Spleen (tissue), 11 donors: ENCODE results near the gene GBX1. TPM values are rescaled to one million over a fixed set of nuclear protein-coding genes. Genes with fewer than 3 reads are reported as not detected.

Experiments
- DNase-seq: peaks from one replicate; pipeline ENCODE4 v3.0.0-alpha.2; 2020
- H3K27ac ChIP-seq, 8 donors: fragments of 200-600 bp; sonication (generic) in 7 of 8; 1 replicate in 4 of 8; 2 replicates in 4 of 8; pipeline versions ENCODE4 v1.5.0 to v1.8.0; 2016 to 2021; ENCODE audit warnings: inconsistent platforms in 4 of 8, mild to moderate bottlenecking in 4 of 8, moderate library complexity in 1 of 8
- H3K27me3 ChIP-seq, 7 donors: fragments of 200-600 bp; sonication (generic) in 6 of 7; replicated peaks in 1 of 7; 1 replicate in 4 of 7; 2 replicates in 3 of 7; pipeline versions ENCODE4 v1.5.0 to v1.8.0; 2016 to 2021; ENCODE audit warnings: inconsistent platforms in 3 of 7, mild to moderate bottlenecking in 1 of 7
- H3K36me3 ChIP-seq, 6 donors: fragments of 200-600 bp; sonication (generic) in 5 of 6; 1 replicate in 4 of 6; 2 replicates in 2 of 6; pipeline versions ENCODE4 v1.5.0 to v1.8.0; 2016 to 2021; ENCODE audit warnings: inconsistent platforms in 2 of 6
- H3K4me1 ChIP-seq, 6 donors: fragments of 200-600 bp; sonication (generic) in 5 of 6; 1 replicate in 3 of 6; 2 replicates in 3 of 6; pipeline versions ENCODE4 v1.5.0 to v1.8.0; 2016 to 2021; ENCODE audit warnings: inconsistent platforms in 3 of 6
- H3K4me3 ChIP-seq, 8 donors: fragments of 200-600 bp; sonication (generic) in 7 of 8; 1 replicate in 4 of 8; 2 replicates in 4 of 8; pipeline versions ENCODE4 v1.5.0 to v1.8.0; 2016 to 2021; ENCODE audit warnings: inconsistent platforms in 4 of 8, mild to moderate bottlenecking in 4 of 8, moderate library complexity in 2 of 8
- H3K9me3 ChIP-seq, 8 donors: fragments of 200-600 bp; sonication (generic) in 7 of 8; 1 replicate in 4 of 8; 2 replicates in 4 of 8; pipeline versions ENCODE4 v1.5.0 to v1.8.0; 2016 to 2021; ENCODE audit warnings: inconsistent platforms in 4 of 8
- POLR2A ChIP-seq, 3 donors: fragments of 450-650 bp; IDR thresholded peaks; one replicate each; pipeline ENCODE4 v1.5.1; 2017; ENCODE audit warnings: antibody characterized with exemption in 3 of 3, mild to moderate bottlenecking in 1 of 3
- POLR2AphosphoS5 ChIP-seq, 3 donors: sonication (generic); formaldehyde crosslinking; IDR thresholded peaks; one replicate each; pipeline ENCODE4 v1.5.1; 2017; ENCODE audit warnings: antibody characterized with exemption in 3 of 3
- WGBS, 5 donors: extraction: QIAGEN DNeasy Blood & Tissue Kit in 3 of 5; methylation state at CpG; one replicate each; pipeline versions ENCODE4 v1.1.5 to v1.1.7; 2013 to 2018; 5-methylcytosine and 5-hydroxymethylcytosine counted together
- intact Hi-C: fragments of 100-400 bp; cut with DNase I; formaldehyde crosslinking; loops from one replicate; pipeline ENCODE4 v1.15.0; 2023; ENCODE audit warnings: low total_unique reads
- polyA plus RNA-seq, 3 donors: library from polyadenylated mRNA; stranded (reverse); fragments of 200-250 nt; gene quantifications; one replicate each; pipeline ENCODE4 v1.2.1, GENCODE V29; 2013
- total RNA-seq, 7 donors: library from RNA; depleted of rRNA in 3 of 7; stranded (reverse); fragments of >200 nt in 3 of 7; fragmentation: NEBNext Ultra II Directional in 4 of 7; extraction: Animal tissue kit (Norgen Biotek cat#: 25700) in 4 of 7; gene quantifications; one replicate each; pipeline versions ENCODE4 v1.1.0 to v1.2.1, GENCODE V29; 2016 to 2021
- TF ChIP-seq, protein P1 (sequence below), 11 experiments: fragments of 200-600 bp in 7 of 11; fragments of 450-650 bp in 4 of 11; sonication (generic) in 4 of 11; IDR thresholded peaks in 8 of 11; conservative IDR thresholded peaks in 3 of 11; 1 replicate in 7 of 11; 2 replicates in 4 of 11; pipeline versions ENCODE4 v1.4.0 to v1.8.0; 2016 to 2021; ENCODE audit warnings: antibody characterized with exemption in 11 of 11, inconsistent platforms in 4 of 11, mild to moderate bottlenecking in 1 of 11
- donor health status: healthy with polysubstance abuse.
- donor health status: DM: no; HTN: no; CAD: no; lungs with moderate emphysema.
- donor health status: DM: no; HTN: no; CAD: no.
- donor health status: Bipolar disorder and iron deficiency.
- donor health status: healthy.
- donor health status: DM: no; HTN: no; CAD: no.
- donor health status: DM: yes; HTN: yes; CAD: no.

The GBX1 gene
- total and polyA plus RNA-seq, 10 donors: not detected

GRCh38 chr7:151132461-151133205 lies 34.9 kb downstream of the GBX1 start:
- intact Hi-C loops: no loop called here

DNA sequence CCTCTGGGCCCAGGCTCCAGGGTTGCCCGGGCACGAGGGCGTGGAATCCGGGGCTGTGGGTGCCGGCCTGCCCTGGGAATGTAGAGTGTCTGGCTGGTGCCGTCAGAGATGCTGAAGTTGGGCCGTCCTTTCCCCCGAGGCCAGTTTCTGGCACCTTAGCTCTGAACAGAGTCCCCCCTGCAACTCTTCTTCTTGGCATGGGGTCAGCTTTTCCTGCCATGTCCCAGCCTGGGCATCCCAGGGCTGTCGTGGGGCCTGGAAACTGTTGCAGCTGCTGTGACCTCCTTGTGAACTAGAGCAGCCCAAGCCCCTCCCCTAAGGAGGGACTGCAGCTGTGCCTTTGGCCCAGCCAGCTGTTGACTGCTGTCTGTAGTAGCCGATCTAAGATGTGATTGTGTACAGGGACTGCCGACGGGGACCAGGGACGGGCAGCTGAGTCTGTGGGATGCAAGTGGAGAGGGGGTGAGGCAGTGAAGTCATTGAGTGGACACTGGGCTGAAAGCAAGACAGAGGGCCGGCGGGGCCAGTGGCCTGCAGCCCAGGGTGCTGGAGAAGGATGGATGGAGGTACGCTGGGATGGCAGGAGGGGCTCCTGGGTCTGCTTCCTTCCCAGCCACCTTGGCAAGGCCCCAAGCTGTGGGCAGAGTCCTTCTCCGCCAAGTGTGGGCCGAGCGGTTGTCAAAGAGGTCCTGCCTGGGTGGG lies 35.8 kb downstream of the GBX1 start:
- Histone ChIP-seq H3K36me3 (peaks cover 0 to 98% (median 69%) of the 10 kb centered on the region in 6 donors), H3K27me3 (no peaks in the 10 kb centered on the region), H3K4me3 (no peak overlapping the region), H3K27ac (no peak overlapping the region), H3K4me1 (peaks cover 0 to 11% (median 2%) of the 10 kb centered on the region in 6 donors), H3K9me3 (no peaks in the 10 kb centered on the region)
- intact Hi-C loops: no loop called here
- WGBS, 5 donors: 81 to 84% (median 81%) methylated on average over 18 to 19 of the region's 19 CpGs
- TF ChIP-seq, protein P1, sequence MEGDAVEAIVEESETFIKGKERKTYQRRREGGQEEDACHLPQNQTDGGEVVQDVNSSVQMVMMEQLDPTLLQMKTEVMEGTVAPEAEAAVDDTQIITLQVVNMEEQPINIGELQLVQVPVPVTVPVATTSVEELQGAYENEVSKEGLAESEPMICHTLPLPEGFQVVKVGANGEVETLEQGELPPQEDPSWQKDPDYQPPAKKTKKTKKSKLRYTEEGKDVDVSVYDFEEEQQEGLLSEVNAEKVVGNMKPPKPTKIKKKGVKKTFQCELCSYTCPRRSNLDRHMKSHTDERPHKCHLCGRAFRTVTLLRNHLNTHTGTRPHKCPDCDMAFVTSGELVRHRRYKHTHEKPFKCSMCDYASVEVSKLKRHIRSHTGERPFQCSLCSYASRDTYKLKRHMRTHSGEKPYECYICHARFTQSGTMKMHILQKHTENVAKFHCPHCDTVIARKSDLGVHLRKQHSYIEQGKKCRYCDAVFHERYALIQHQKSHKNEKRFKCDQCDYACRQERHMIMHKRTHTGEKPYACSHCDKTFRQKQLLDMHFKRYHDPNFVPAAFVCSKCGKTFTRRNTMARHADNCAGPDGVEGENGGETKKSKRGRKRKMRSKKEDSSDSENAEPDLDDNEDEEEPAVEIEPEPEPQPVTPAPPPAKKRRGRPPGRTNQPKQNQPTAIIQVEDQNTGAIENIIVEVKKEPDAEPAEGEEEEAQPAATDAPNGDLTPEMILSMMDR (IDR thresholded peaks at IDR 0.05 in 8 of 11, conservative IDR thresholded peaks at IDR 0.05 in 3 of 11): no peak
- no peak for TF ChIP-seq POLR2A (IDR thresholded peaks at IDR 0.05)
- peak in 2 of 3 donors; percentile 21 to 48 for TF ChIP-seq POLR2AphosphoS5 (IDR thresholded peaks at IDR 0.05)
- DNase-seq: no peak

More at GRCh38 chr7:151132461-151133205, 34.9 kb downstream of the GBX1 start:
- no peak overlapping the region for H3K27ac ChIP-seq
- no peaks in the 10 kb centered on the region for H3K27me3 ChIP-seq
- WGBS, 5 donors: 91 to 96% (median 94%) methylated on average over 18 to 21 of the region's 21 CpGs
- H3K36me3 ChIP-seq: peaks cover 0 to 100% (median 69%) of the 10 kb centered on the region in 6 donors
- no peak for DNase-seq
- no peaks in the 10 kb centered on the region for H3K9me3 ChIP-seq
- H3K4me1 ChIP-seq: peaks cover 0 to 11% (median 2%) of the 10 kb centered on the region in 6 donors
- no peak overlapping the region for H3K4me3 ChIP-seq
- TF ChIP-seq POLR2AphosphoS5 (IDR thresholded peaks at IDR 0.05) (no peak), POLR2A (IDR thresholded peaks at IDR 0.05) (no peak)
- TF ChIP-seq, protein P1 (IDR thresholded peaks at IDR 0.05 in 8 of 11, conservative IDR thresholded peaks at IDR 0.05 in 3 of 11): no peak

- Histone ChIP-seq H3K4me1 (peaks cover 0 to 9% (median 2%) of the 10 kb centered on the region in 6 donors), H3K36me3 (peaks cover 0 to 96% (median 65%) of the 10 kb centered on the region in 6 donors), H3K27me3 (no peaks in the 10 kb centered on the region), H3K9me3 (no peaks in the 10 kb centered on the region), H3K4me3 (no peak overlapping the region), H3K27ac (no peak overlapping the region)
- intact Hi-C loops: no loop called here
- no peak for TF ChIP-seq POLR2AphosphoS5 (IDR thresholded peaks at IDR 0.05)
- TF ChIP-seq POLR2A (IDR thresholded peaks at IDR 0.05): no peak
- TF ChIP-seq, protein P1 (IDR thresholded peaks at IDR 0.05 in 8 of 11, conservative IDR thresholded peaks at IDR 0.05 in 3 of 11): no peak
- DNase-seq: no peak
- WGBS, 5 donors: 92 to 97% (median 94%) methylated on average over 13 of the region's 13 CpGs
Measured at GRCh38 chr7:151131224-151131591, 36.3 kb downstream of the GBX1 start.

DNA sequence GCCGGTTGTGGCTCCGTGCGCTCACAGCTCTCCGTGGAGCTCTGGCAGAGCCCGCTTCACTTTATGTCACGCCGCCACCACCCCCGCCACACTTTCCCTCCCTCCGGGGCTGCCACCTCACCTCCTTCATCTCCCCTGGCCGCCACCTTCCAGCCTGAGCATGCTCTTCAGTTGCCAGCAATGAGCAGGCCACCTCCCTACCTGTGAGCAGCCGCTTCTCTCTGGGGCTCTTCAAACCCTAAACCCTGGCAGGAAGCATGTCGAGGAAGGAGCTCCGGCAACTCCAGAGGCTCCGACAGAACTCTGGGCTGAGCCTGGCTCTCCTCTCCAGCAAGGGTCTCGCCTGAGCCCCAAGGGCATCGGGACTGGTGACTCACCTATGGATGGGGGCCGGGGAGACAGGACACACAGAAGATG lies 36.7 kb downstream of the GBX1 start:
- peaks cover 0 to 96% (median 60%) of the 10 kb centered on the region in 6 donors for H3K36me3 ChIP-seq
- TF ChIP-seq POLR2AphosphoS5 (IDR thresholded peaks at IDR 0.05): no peak
- TF ChIP-seq, protein P1 (IDR thresholded peaks at IDR 0.05 in 8 of 11, conservative IDR thresholded peaks at IDR 0.05 in 3 of 11): no peak
- TF ChIP-seq POLR2A (IDR thresholded peaks at IDR 0.05): no peak
- intact Hi-C loops: no loop called here
- H3K9me3 ChIP-seq: no peaks in the 10 kb centered on the region
- WGBS, 5 donors: 93 to 96% (median 94%) methylated on average over 16 to 17 of the region's 17 CpGs
- no peak for DNase-seq
- peaks cover 0 to 5% (median under 1%) of the 10 kb centered on the region in 6 donors for H3K4me1 ChIP-seq
- no peak overlapping the region for H3K4me3 ChIP-seq
- H3K27ac ChIP-seq: no peak overlapping the region
- H3K27me3 ChIP-seq: no peaks in the 10 kb centered on the region
